Measurements from ENCODE around the gene AATK.

AATK gene

DNA sequence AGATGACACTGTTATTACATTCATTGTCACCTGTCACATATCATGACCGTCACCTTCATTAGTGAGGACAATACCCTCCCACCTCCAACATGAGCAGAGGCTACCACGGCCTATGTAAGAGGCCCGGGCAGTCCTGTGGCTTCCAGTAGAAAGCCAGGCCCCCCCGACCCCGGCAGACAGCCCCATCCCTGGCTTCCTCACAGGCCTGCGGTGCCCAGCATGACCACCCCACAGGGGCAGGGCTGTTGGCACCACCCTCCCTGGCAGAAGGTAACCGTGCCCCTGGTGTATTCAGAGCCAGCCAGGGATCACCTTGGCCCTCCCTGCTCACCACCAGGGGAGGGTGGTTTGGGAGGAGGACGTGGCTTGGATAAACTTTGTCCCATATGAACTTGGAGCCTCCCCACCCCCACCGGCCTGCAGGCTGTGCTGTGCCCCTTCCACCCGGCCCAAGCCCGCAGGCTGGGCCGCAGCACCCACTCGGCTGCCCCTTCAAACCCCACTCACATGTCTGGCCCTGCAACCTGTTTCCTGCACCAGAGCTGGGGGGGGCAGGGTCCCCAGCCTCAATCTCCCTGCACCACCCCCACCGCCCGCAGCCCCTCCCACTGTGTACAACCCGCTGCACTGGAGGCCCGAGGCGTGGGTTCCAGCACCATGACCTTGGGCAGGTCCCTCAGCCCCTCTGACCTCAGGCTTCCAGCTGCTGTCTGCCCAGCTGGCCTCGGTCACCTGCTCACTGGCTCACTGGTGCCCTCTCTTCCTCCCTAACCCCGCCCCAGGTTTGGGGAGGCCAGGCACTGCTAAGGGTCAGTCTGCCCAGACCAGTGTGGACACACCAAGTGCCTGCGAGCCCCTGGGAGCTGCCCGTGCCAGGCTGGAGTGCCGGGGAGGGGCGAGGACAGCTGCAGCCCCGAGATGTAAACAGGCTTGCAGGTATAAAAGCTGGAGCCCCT lies 12.4 kb upstream of the AATK start:
- DNase-seq (ENCODE audit: insufficient read length) = no peak
- TF ChIP-seq TAF1 (IDR thresholded peaks at IDR 0.05; ENCODE audit: borderline replicate concordance, low read depth, low read length) = no peak
- no peak for TF ChIP-seq POLR2A (IDR thresholded peaks at IDR 0.05; ENCODE audit: low read depth, low read length)
- no peak for TF ChIP-seq POLR2AphosphoS5 (IDR thresholded peaks at IDR 0.05; ENCODE audit: low read depth, low read length)
- no peak for FAIRE-seq

DNA sequence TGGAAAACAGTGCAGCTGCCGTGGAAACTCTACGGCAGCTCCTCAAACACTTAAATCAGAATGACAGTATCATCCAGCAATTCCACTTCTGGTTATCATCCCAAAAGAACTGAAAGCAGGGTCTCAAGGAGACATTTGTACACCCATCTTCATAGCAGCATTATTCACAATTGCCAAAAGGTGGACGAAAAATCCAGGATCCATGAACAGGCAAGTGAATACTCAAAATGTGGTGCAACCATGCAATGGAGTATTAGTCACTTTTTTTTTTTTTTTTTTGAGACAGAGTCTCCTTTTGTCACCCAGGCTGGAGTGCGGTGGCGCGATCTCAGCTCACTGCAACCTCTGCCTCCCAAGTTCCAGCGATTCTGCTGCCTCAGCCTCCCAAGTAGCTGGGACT lies 10.6 kb upstream of the AATK start:
- no peak for FAIRE-seq
- no peak for DNase-seq (ENCODE audit: insufficient read length)
- TF ChIP-seq POLR2AphosphoS5 (IDR thresholded peaks at IDR 0.05; ENCODE audit: low read depth, low read length) (no peak), POLR2A (IDR thresholded peaks at IDR 0.05; ENCODE audit: low read depth, low read length) (no peak), TAF1 (IDR thresholded peaks at IDR 0.05; ENCODE audit: borderline replicate concordance, low read depth, low read length) (no peak)

DNA sequence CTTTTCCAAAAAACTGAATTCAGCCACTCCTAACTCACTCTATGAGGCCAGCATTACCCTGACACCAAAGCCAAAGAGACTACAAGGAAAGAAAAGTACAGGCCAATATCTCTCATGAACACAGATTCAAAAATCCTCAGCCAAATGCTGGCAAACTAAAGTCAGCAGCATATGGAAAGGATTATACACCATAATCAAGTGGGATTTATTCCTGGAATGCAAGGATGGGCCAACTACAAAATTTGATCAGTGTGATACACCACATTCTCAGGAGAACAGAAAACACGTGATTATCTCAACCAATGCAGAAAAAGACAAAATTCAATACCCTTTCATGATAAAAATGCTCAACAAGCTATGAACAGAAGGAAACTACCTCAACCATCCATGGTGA lies 7.7 kb upstream of the AATK start:
- no peak for FAIRE-seq
- no peak for DNase-seq (ENCODE audit: insufficient read length)
- TF ChIP-seq POLR2AphosphoS5 (IDR thresholded peaks at IDR 0.05; ENCODE audit: low read depth, low read length) (no peak), POLR2A (IDR thresholded peaks at IDR 0.05; ENCODE audit: low read depth, low read length) (no peak), TAF1 (IDR thresholded peaks at IDR 0.05; ENCODE audit: borderline replicate concordance, low read depth, low read length) (no peak)

DNA sequence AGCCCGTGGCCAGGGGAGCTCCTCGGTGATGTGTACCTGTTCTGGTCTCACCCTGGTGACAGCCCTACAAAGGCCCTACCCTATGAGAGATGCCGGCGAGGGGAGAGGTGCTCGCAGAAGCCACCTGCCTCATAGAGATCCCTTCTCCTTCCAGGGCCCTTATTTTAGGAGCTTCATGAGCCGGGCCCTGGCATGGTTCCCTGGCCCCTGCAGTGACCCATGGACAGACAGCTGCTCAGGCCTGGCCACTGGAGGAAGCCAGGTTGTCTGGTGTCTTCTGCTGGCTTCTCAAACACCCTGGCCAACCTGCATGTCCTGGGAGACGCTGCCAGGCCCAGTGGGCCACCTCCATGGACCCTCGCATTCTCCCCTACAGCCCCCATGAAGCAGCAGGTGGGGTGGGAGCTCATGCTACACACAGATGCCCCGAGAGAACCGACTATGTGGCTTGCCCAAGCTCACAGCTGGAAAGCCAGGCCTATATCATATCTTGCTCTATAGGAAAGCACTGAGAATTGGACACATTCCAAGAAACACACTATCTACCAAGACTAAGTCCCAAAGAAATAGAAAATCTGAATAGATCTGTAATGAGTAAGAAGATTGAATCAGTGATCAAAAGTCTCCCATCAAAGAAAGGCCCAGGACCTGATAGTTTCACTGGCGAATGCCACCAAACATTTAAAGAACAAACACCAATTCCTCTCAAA lies 7.2 kb upstream of the AATK start:
- no peak for TF ChIP-seq POLR2A (IDR thresholded peaks at IDR 0.05; ENCODE audit: low read depth, low read length)
- TF ChIP-seq TAF1 (IDR thresholded peaks at IDR 0.05; ENCODE audit: borderline replicate concordance, low read depth, low read length) = no peak
- no peak for TF ChIP-seq POLR2AphosphoS5 (IDR thresholded peaks at IDR 0.05; ENCODE audit: low read depth, low read length)
- DNase-seq (ENCODE audit: insufficient read length) = no peak
- no peak for FAIRE-seq

DNA sequence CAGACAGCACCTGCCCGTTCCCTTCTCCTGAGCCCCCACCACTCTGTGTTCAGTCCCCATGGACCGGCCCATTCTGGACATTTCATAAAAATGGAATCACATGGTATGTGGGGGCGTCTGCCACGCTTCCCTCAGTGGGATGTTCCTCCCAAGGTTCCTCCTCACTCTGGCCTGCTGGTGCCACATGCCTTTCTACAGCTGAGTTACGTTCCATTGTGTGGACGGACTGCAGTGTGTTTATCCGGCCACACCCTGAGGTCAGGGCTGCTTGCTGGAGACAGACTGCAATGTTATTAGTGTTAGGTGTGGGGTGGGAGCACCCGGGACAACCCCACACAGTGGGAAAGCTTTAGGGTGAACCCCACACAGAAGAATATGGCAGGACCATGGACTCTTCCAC lies 5.9 kb upstream of the AATK start:
- TF ChIP-seq TAF1 (IDR thresholded peaks at IDR 0.05; ENCODE audit: borderline replicate concordance, low read depth, low read length) (no peak), POLR2A (IDR thresholded peaks at IDR 0.05; ENCODE audit: low read depth, low read length) (no peak), POLR2AphosphoS5 (IDR thresholded peaks at IDR 0.05; ENCODE audit: low read depth, low read length) (no peak)
- FAIRE-seq = no peak
- DNase-seq (ENCODE audit: insufficient read length) = no peak

DNA sequence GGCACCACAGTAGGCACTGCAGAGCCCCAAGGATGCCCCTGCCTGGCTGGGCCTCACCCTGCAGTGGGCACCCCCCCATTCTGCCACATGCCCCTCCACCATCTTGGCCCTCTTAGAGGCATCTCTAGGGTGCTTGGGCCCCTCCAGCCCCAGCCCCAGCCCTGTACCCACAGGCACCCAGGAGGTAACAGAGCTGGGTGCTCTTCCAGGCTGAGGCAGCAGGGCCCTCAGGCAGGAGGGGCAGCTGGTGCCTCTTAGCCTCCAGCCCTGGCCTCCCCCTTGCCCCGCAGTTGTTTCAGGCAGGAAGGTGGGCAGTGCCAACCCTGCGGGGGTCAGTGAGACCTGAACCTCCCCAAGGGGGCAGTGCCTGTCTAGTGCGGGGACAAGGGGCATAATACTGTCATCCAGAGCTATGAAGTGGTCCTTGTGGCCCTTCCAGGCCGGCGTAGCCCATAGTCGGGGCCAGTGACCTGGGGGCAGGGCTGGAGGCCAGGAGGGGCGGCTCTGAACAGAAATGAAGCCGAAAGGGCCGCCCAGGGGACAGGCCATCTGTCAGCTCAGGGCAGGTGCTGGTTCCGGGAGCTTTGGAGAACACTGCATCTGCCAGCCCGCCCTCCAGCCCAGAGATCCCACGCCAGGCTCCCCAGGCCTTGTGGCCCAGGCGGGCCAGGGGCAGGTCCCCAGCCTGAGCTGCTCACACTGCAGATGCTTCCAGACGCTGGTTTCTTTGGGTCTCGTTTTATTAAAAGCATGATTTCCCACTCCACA lies 4.9 kb upstream of the AATK start:
- FAIRE-seq = no peak
- no peak for TF ChIP-seq POLR2A (IDR thresholded peaks at IDR 0.05; ENCODE audit: low read depth, low read length)
- no peak for TF ChIP-seq POLR2AphosphoS5 (IDR thresholded peaks at IDR 0.05; ENCODE audit: low read depth, low read length)
- TF ChIP-seq TAF1 (IDR thresholded peaks at IDR 0.05; ENCODE audit: borderline replicate concordance, low read depth, low read length) = no peak

DNA sequence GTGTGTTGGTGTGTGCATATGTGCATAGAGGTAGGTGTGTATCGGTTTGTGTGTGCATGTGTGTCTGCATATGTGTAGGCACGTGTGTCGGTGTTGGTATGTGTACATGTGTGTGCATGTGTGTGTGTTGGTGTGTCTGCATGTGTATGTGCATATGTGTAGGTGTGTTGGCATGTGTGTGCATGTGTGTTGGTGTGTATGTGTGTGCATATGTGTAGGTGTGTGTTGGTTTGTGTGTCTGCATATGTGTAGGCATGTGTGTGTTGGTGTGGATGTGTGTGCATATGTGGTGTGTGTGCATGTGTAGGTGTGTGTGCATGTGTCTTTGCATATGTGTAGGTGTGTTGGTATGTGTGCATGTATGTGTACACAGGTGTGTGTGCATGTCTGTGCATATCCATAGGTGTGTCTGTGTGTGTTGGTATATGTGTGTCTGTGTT lies 3.9 kb upstream of the AATK start:
- FAIRE-seq (peak; percentile 33), DNase-seq (ENCODE audit: insufficient read length) (no peak)
- TF ChIP-seq TAF1 (IDR thresholded peaks at IDR 0.05; ENCODE audit: borderline replicate concordance, low read depth, low read length) (no peak), POLR2AphosphoS5 (IDR thresholded peaks at IDR 0.05; ENCODE audit: low read depth, low read length) (no peak), POLR2A (IDR thresholded peaks at IDR 0.05; ENCODE audit: low read depth, low read length) (no peak)

More for the DNA sequence above, 4.9 kb upstream of the AATK start:
- no peak for DNase-seq (ENCODE audit: insufficient read length)

DNA sequence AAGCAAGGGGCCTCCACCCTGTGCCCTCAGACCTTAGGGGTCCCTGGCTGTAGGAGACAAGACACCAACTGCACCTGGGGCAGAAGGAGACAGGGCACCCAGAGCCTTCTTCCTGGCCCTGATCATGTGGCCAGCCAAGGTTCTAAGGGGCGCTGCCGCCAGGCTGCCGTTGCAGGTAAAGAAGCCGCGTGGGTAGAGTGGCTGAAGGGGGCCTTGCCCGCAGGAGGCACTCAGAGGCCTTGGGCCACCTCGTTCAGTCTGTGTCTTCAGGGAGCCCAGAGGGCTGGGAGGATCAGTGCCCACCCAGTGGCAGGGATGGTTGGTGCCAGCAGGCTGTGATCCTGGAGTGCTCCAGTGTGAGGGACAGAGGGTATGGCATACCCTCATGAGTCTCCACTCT lies 1.6 kb upstream of the AATK start:
- DNase-seq (ENCODE audit: insufficient read length) = no peak
- TF ChIP-seq TAF1 (IDR thresholded peaks at IDR 0.05; ENCODE audit: borderline replicate concordance, low read depth, low read length) (no peak), POLR2A (IDR thresholded peaks at IDR 0.05; ENCODE audit: low read depth, low read length) (no peak), POLR2AphosphoS5 (IDR thresholded peaks at IDR 0.05; ENCODE audit: low read depth, low read length) (no peak)
- no peak for FAIRE-seq

DNA sequence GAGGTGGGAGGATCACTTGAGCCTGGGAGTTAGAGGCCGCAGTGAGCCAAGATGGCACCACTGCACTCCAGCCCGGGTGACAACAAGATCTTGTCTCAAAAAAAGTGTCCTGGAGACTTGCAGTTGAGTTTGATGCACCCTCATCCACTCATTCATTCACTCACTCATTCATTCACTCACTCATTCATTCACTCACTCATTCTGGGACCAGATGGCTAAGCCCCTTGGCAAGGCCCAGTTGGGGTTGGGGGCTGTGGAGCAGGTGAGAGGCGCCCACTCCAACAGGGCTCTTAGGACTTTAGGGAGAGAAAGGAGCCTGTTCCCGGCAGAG lies 1.1 kb upstream of the AATK start:
- no peak for FAIRE-seq
- no peak for DNase-seq (ENCODE audit: insufficient read length)
- TF ChIP-seq TAF1 (IDR thresholded peaks at IDR 0.05; ENCODE audit: borderline replicate concordance, low read depth, low read length) (no peak), POLR2AphosphoS5 (IDR thresholded peaks at IDR 0.05; ENCODE audit: low read depth, low read length) (no peak), POLR2A (IDR thresholded peaks at IDR 0.05; ENCODE audit: low read depth, low read length) (no peak)

DNA sequence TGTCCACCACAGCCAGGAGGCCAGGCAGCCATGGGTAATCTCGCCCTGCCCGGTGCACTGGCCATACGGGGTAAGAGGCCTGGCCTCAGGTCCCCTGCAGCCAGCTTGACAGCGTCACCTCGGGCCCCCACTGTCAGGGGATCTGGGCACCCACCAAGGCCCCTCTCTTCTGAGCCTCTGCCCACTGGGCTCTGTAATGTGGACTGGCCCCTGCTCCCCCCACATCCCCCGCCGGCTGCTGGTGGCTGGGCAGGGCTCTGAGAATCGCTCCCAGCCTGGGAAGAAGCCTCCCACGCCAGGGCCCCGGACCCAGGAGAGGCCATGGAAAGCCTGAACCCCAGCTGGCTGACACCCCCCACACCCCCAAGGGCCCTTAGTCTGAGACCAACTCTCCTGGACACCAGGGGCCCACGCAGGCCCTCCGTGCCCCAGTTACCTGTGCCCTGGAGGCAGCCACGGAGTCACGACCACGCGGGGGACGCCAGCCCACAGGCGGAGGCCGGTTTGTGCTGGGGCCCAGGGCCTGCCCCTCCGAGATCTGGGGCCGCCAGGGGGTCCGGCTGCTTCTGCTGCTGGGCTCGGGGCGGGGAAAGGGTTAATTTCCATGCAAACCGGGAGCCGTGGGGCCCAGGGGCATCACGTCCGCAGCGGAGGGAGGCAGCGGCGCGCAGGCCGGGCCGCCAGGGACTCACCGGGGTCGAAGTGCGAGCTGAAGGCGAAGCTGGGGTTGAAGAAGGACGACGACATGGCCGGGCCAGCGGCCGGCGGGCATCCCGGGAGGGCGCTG lies 582 bp downstream of the AATK start, which contains the start of gene PVALEF:
Gene PVALEF (plus strand): TSS at position 262 of the 787 bp plus-strand sequence. CDS start 15,720 bp downstream, outside the sequence.
- DNase-seq (ENCODE audit: insufficient read length) (no peak), FAIRE-seq (no peak)

More for the DNA sequence above, 582 bp downstream of the AATK start, which contains the start of gene PVALEF:
- TF ChIP-seq TAF1 (IDR thresholded peaks at IDR 0.05; ENCODE audit: borderline replicate concordance, low read depth, low read length) (no peak), POLR2AphosphoS5 (IDR thresholded peaks at IDR 0.05; ENCODE audit: low read depth, low read length) (no peak), POLR2A (IDR thresholded peaks at IDR 0.05; ENCODE audit: low read depth, low read length) (no peak)
